ENCODE measurements around the gene RIMBP2.

DNA sequence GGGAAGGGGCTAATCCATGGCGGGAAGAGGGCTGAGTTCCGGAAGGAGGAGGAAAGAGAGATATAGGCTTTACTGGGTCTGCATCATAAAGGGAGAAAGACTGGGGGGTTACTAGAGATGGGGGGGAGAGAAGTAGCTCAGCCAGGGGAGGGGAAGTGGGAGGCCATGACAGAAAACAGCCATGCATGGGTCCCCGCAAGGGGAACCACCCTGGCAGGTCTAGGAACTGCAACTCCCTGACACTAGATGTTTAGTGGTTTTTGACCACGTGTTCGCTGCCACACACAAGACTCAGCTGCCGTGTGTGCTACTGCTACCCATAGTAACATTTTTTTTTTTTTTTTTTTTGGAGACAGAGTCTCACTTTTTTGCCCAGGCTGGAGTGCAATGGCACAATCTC, 145.0 kb downstream of the RIMBP2 start:
- TF ChIP-seq, protein P1, sequence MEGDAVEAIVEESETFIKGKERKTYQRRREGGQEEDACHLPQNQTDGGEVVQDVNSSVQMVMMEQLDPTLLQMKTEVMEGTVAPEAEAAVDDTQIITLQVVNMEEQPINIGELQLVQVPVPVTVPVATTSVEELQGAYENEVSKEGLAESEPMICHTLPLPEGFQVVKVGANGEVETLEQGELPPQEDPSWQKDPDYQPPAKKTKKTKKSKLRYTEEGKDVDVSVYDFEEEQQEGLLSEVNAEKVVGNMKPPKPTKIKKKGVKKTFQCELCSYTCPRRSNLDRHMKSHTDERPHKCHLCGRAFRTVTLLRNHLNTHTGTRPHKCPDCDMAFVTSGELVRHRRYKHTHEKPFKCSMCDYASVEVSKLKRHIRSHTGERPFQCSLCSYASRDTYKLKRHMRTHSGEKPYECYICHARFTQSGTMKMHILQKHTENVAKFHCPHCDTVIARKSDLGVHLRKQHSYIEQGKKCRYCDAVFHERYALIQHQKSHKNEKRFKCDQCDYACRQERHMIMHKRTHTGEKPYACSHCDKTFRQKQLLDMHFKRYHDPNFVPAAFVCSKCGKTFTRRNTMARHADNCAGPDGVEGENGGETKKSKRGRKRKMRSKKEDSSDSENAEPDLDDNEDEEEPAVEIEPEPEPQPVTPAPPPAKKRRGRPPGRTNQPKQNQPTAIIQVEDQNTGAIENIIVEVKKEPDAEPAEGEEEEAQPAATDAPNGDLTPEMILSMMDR (conservative IDR thresholded peaks at IDR 0.05; ENCODE audit: low read depth, low read length), result no peak
- TF ChIP-seq EZH2 (IDR thresholded peaks at IDR 0.05; ENCODE audit: borderline replicate concordance, low read depth, low read length, poor library complexity, severe bottlenecking), result no peak
